ENCODE measurements around the gene CABP2.
"Not testable (repeated sequence)": the region's sequence is repeated elsewhere in the genome, so short reads cannot be mapped to it uniquely, and the experiment has no call there.

CABP2 gene

DNA sequence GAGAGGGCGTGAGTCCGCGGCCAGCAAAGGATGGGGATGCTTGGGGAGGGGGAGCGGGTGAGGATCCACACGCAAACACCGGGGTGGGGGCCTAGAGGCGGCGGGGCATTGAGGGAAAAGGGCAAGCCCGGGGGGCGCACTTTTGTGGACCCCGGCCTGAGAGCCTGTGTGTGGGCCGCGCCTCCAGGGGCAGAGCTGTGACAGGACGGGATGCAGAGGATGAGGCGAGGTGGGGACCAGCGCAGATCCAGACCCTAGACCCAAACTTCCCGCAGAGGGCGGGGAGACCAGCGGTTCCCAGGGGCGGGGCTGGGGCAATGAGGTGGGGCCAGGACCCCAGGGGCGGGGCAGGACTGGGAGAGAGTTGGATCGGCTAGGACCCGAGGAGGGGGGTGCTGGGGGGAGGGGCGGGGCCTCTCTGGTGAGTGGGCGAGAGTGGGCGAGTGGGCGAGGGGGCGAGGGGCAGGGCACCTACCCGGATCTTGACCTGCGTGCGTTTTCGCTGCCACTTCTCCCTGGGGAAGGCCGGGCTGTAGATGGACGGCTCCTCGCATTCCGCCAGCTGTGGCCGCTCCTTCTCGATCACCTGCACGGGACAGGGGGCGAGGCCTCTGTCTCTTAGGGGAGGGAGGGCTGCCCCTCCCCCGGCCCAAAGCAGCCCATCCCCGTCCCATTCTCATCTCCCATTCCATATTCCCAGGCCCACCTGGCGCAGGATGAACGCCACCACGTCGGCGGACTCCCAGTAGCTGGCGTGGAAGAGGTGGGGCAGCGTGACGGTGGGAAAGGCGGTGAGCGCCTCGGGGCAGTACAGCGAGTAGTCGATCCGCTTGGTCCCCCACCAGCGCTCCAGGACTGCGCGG lies 28.6 kb downstream of the CABP2 start:
- no peak for DNase-seq (ENCODE audit: low read depth in 2 of 2)

DNA sequence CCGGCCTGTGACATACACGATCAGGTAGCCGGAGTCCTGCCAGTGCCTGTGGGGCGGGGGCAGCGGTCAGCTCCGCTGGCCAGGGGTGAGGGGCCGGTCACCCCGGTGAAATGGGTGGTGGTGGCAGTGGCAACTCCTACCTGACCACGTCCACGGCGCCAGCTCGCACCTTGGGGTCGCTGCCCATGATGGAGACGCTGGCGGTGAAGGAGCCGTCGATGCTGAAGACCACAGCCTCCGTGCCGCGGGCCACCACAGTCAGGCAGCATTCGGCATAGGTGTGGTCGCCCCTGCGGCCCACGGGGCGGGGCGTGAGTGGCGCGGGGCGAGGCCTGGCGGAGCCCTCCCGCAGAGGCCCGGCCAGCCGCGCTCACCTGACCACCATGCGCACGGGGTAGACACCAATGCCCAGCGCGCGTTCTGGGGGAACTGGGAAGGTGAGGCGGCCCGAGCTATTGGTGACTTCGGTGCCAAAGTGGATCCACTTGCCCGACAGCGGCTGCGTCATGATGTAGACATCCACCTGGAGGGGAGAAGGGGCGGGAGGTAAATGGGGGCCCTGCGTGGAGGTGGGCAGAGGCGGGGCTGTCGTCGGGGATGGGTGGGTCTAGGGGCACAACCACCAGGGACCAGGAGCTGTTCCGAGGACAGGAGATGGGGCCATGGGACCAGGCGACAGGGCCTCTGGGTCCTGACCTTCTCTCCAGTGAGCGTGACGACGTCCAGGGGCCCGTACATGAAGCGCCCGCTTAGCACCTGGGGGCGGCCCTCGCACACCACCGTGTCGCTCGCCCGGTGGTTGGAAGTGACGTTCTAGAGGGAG lies 29.5 kb downstream of the CABP2 start:
- DNase-seq (ENCODE audit: low read depth in 2 of 2) = no peak

DNA sequence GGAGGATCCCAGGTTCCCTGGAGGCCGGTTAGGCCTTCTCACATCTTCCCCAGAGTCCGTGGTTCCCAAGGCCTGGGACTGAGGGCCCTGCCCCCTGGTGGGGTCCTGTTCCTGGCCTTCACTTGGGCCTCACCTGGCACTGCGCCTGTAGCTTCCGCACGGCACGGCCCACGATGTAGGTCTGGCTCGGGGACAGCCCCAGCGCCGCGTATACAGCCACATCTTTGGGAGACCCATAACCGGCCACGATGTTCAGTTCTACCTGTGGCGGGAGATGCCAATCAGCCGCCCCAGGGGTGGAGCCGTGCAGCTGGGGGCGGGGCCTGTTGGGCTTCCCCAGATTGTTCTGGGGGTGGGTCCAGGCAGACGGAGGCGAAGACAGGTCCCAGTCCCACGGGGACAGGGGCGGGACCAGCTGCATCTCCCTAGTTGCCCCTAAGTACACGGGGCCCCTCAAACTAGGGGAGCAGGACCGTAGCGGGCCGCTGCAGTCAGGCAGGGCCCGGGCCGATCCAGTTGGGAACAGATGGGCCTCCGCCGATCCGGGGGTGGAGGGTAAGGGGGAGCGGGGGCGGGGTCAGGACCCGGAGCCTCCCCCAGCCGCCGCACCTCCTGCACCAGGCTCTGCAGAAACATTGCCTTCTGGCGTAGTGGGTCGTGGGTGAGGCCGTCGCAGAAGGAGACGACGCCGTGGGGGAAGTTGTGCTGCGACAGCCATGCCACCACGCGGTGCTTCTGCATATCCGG lies 30.3 kb downstream of the CABP2 start:
- DNase-seq (ENCODE audit: low read depth in 2 of 2) = no peak

DNA sequence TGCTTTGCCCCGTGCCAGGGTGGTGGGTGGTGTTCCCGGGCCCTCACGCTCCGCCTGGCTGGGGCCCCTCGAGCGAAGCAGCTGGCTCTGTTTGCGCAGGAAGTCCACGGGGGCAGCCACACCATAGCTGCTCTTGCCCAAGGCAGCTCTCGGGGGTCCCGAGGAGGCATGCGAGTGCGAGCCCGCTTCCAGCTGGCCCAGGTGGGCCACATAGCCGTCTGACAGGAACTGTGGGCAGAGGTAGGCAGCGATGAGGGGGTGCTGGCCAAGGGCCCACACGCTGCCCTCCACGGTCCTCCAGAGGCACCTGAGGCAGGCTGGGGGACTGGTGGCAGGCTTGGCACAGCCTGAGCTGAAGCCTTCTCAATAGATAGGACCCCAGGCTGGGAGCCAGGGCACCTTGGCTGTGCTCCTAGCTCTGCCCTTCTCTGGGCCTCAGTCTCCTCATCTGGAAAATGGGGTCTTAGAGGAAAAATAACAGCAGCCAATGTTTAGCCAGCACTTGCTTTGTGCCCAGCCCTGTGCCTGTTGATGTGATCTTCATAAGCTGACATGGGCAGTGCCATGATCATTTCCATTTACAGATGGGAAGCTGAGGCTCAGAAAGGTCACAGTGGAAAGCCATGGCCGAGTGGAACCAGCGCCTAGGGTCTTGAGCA lies 31.0 kb downstream of the CABP2 start:
- DNase-seq (ENCODE audit: low read depth in 2 of 2) = no peak

DNA sequence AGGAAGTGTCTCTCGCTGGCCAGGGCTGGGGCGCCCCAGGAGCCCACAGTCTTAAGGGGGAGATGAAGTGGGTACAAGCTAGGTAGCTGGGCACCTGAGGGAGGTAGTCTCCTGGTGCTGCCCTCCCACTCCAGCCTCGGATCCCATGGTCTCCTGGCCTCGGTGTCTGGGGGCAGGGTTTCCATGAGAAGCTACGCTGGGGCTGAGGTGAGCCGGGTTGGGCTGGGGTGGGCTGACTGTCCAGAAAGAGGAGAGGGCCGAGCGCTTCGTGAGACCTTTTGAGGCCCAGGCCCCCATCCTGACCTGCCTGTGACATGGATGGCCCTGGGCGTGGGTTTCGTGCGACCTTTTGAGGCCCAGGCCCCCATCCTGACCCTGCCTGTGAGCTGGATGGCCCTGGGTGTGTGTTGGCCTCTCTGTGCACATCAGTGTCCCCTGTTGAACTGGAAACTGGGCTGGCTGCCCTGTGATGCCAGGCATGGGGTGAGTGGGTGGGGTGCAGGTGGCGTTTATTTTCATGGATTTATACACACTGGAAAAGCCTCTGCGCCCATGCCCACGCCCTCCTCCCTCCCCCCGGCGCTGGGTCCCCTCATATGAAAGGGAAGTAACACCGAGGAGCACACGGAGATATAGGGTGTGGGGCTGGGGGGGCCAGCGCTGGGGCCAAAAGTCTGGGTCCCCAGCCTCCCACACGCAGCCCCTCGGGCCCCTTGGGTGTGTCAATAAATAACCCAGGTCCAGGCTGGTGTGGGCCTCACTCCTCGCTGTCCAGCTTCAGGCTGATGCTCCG lies 31.8 kb downstream of the CABP2 start:
- DNase-seq (ENCODE audit: low read depth in 2 of 2) = no peak

DNA sequence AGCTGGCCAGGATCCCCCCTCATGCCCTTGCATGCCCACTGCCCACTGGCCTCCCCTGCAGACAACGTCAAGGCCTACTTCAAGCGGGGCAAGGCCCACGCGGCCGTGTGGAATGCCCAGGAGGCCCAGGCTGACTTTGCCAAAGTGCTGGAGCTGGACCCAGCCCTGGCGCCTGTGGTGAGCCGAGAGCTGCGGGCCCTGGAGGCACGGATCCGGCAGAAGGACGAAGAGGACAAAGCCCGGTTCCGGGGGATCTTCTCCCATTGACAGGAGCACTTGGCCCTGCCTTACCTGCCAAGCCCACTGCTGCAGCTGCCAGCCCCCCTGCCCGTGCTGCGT lies 32.5 kb downstream of the CABP2 start:
- DNase-seq (ENCODE audit: low read depth in 2 of 2) = no peak

DNA sequence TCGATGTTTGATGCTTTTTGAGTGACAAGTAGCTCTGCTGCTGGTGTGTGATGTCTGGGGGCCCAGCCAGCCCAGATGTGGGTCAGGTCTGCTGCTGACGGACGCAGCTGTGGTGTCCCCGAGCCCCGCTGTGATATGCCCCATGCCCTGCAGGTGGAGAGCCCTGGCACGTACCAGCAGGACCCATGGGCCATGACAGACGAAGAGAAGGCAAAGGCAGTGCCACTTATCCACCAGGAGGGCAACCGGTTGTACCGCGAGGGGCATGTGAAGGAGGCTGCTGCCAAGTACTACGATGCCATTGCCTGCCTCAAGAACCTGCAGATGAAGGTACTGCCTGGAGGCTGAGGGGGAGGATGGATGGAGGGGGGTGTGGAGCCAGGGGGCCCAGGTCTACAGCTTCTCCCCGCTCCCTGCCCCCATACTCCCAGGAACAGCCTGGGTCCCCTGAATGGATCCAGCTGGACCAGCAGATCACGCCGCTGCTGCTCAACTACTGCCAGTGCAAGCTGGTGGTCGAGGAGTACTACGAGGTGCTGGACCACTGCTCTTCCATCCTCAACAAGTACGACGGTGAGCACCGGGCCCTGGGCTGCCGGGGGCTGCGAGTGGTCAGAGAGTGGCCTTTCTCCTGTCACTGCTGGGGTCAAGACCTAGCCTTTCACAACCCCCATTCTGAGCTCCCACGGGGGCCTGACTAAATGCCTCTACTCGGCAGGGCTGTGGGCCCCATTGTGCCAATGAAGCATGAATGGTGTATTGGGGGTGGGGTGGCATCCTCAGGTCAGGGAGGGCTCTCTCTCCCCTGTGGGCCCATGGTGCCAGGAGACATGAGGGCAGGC lies 33.1 kb downstream of the CABP2 start:
- no peak for DNase-seq (ENCODE audit: low read depth in 2 of 2)

DNA sequence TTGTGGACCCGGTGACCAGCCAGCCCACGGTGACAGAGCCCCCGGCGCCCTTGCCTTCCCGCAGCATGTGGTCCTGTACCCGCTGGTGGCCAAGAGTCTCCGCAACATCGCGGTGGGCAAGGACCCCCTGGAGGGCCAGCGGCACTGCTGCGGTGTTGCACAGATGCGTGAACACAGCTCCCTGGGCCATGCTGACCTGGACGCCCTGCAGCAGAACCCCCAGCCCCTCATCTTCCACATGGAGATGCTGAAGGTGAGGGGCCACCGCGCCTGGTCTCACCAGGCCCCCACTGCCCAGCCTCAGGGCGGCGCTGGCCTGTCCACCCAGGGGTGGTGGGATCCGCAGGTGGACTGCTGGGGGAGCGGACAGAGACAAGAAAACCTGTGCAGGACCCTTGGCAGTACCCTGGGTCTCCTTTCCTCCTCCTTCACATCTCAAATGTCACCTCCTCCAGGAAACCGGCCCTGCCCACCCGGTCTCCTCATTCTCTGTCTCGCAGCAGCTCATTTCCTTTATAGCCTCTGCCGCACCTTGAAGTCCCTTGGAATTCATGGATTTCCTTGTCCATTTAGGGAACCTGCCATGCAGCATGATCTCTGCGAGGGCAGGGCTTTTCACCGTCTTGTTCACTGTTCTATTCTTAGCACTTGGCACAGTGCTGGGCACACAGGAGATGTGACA lies 33.9 kb downstream of the CABP2 start:
- no peak for DNase-seq (ENCODE audit: low read depth in 2 of 2)

DNA sequence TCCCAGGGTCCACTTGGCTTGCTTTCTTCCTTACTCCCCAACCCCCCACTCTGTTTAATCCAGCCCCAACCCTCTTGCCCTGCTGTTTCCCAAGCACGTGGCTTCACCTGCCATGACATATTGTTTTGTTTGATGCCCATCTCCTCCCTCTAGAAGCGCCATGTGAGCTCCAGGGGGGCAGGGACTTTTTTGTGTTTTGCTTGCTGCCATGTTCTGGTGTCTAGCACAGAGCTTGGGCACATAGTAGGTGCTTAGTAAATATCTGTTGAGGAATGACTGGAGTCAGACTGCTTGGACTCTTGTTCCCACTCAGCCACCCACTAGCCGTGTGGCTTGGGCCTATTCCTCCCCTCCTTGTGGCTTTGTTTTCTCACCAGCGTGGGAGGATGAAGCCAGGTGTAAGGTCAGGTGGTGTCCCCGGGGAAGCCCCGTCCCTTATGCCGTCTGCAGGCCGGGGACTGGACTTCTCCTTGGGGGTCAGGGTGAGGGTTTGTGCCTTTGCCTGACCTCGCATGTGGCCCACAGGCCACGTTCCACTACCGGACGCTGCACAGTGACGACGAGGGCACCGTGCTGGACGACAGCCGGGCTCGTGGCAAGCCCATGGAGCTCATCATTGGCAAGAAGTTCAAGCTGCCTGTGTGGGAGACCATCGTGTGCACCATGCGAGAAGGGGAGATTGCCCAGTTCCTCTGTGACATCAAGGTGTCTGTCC lies 36.6 kb downstream of the CABP2 start:
- peak in 1 of 2 donors; percentile 56 for DNase-seq (ENCODE audit: low read depth in 2 of 2)

DNA sequence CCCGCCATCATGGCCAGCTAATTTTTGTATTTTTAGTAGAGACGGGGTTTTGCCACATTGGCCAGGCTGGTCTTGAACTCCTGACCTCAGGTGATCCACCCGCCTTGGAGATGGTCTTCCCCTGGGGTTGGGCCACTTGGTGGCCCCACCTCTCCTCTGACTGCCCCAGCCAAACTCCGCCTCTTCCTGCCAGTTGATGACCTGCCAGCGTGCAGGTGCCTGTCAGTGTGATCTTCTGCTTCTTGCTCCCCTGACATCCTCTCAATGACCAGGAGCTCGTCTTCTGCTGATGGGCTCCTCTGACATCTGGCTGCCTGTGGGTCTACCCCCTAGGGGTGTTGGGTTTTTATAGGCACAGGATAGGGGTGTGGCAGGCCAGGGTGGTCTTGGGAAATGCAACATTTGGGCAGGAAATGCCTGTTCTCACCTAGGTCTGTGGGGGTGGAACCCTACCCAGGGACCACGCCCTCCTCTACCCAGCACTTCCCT lies 37.3 kb downstream of the CABP2 start:
- peak in 1 of 2 donors; percentile 70 for DNase-seq (ENCODE audit: low read depth in 2 of 2)

DNA sequence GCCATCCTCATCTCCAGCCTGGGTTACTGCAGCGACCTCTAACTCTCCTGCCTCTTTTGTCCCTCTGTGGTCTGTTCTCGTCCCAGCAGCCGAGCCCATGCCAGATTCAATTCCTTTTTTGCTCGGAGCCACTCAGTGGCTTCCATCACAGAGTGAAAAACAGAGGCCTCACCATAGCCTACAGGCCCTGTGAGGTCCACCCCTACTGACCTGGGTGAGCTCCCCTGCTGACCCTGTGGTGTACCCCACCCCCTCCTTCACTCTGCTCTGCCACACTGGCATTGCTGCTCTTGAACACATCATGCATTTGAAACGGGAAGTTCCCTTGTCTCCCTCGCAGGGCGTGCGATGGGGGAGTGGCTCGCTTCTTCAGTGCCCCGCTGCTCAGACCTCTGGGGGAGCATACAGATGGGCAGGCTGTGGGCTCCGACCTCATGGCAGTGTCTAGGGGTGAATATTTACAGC lies 38.4 kb downstream of the CABP2 start:
- DNase-seq (ENCODE audit: low read depth in 2 of 2) = peak; percentile 76 to 78

DNA sequence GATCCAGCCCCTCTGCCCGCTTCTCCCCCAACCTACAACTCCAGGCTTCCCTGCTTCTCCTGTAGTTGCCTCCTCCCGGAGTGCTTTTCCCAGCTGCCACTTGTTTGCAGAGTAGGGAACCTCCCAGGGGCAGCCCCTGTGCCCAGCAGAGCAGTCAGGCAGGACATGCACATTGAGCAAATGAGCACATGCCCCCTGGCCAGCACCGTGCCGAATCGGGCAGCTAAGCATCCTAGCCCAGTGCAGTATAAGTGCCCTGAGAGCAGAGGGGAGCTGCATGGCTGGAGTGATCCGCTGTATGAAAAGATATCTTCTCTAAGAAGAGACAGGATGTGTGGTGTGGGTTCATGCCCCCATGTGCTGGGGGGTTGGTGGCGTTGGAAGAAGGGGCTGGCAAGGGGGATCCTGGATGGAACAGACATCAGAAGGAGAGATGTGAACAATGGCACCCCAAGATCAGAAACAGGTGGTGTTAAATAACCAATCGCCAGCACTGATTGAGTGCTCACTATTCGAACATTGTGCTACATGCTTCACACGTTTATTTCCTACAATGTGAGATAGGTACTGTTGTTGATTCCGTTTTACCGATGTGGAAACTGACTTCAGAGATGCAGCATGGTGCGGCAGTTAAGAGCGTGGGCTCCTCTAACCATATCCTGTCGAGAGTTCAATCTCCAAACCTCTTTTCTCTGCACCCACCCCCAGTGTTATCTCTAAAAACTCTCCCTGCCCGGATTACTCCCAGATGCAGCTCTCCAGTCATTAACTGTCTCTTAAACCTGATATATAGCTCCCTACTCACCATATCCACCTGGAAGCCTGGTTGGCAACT lies 39.2 kb downstream of the CABP2 start:
- DNase-seq (ENCODE audit: low read depth in 2 of 2) = no peak

DNA sequence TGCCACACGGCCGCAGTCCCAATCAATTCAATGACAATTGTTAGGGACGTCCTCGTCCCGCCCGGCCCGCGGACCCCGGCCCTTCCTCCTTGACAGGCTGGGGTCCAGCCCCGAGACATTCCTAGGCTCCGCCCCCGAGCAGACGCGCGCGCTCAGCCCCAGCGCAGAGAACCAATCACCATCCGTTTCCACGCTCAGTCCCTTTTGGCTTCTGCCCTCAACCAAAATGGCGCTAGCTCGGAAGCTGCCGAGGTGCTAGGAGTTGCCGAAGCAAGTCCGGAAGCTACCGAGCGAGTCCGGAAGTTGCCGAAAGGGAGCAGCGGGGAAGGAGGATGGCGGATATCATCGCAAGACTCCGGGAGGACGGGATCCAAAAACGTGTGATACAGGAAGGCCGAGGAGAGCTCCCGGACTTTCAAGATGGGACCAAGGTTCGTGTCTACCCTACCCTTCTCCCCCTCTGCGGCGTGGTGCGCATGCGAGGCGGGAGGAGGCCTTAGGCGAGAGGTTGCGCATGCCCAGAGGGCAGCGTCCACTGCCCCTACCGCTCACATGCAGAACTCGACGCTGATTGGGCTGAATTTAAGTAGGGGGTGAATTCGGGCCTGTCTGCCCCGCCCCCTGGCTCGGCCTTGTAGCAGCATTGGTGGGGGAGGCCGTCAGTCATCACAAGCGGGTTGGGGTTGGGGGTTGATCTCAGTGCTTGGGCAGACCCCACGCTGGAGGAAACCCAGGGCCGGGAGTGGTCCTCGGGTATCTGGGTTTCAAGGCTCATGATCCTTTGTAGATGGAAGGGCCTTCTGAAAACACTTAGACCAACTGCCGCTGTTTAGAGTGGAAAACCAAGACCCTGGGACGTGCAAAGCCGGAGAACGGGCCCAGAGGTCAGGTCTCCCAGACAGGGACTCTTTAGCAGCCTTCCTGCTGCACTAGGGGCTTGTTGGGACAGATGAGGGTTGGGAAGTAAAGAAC lies 40.1 kb downstream of the CABP2 start, which contains the start of gene AIP:
Gene AIP (plus strand): TSS at position 200 of the 972 bp plus-strand sequence. CDS start 133 bp downstream, at position 333.
- peak; percentile 91 to 96 for DNase-seq (ENCODE audit: low read depth in 2 of 2)

DNA sequence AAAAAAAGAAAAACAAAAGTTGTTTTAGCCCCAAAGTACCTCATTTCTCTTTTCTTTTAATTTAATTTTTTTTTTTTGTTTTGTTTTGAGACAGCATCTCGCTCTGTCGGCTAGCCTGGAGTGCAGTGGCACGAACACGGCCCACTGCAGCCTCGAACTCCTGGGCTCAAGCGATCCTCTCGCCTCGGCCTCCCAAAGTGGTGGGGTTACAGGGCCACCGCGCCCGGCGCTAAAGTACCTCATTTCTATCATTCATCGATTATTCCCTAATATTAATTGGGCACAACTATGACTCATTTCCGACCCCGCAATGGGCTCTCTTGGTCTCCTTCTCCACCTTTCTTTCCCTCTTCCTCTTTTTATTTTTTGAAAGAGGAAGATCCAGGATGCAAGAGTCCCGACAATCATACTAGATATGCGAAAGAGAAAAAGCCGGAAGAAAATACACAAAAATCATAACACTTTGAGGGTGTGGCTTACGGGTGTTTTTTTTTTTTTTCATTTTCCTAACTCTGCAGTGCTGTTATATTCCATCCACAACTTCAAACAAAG lies 40.9 kb downstream of the CABP2 start:
- no peak for DNase-seq (ENCODE audit: low read depth in 2 of 2)

DNA sequence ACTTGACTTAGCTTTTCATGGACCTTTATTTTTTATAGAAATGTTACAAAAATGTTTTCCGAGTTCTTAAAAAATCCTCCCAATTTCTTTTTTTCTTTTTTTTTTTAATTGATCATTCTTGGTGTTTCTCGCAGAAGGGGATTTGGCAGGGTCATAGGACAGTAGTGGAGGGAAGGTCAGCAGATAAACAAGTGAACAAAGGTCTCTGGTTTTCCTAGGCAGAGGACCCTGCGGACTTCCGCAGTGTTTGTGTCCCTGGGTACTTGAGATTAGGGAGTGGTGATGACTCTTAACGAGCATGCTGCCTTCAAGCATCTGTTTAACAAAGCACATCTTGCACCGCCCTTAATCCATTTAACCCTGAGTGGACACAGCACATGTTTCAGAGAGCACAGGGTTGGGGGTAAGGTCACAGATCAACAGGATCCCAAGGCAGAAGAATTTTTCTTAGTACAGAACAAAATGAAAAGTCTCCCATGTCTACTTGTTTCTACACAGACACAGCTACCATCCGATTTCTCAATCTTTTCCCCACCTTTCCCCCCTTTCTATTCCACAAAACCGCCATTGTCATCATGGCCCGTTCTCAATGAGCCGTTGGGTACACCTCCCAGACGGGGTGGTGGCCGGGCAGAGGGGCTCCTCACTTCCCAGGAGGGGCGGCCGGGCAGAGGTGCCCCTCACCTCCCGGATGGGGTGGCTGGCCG lies 45.7 kb downstream of the CABP2 start:
- not testable (repeated sequence) for DNase-seq (ENCODE audit: low read depth in 2 of 2)
